Urothelium cell line (cell line): ENCODE measurements around the gene UBAC2.
"Not testable (repeated sequence)": the region's sequence is repeated elsewhere in the genome, so short reads cannot be mapped to it uniquely, and the experiment has no call there.

Experiments
- DNase-seq: peaks from one replicate; pipeline ENCODE4 v3.0.0; 2011; ENCODE audit warnings: low spot score, mixed read lengths
- FAIRE-seq: peaks from 2 replicates; lab custom pipeline; 2011; peaks lifted over from hg19 to GRCh38; lab: Jason Lieb, UNC

Gene UBAC2

GRCh38 chr13:99405966-99406365 is 205.3 kb downstream of the UBAC2 start:
- FAIRE-seq (no peak), DNase-seq (no peak)

- FAIRE-seq = no peak
These were observed 206.1 kb downstream of the UBAC2 start for GRCh38 chr13:99406799-99407201.

GRCh38 chr13:99407906-99408702 is 207.4 kb downstream of the UBAC2 start:
- DNase-seq (no peak), FAIRE-seq (no peak)

More at GRCh38 chr13:99406799-99407201, 206.1 kb downstream of the UBAC2 start:
- no peak for DNase-seq

GRCh38 chr13:99408703-99409000 is 208.0 kb downstream of the UBAC2 start:
- no peak for FAIRE-seq

GRCh38 chr13:99409461-99410083 is 208.9 kb downstream of the UBAC2 start:
- not testable (repeated sequence) for FAIRE-seq, DNase-seq

More at GRCh38 chr13:99408703-99409000, 208.0 kb downstream of the UBAC2 start:
- no peak for DNase-seq

- not testable (repeated sequence) for FAIRE-seq
These were observed 210.2 kb downstream of the UBAC2 start for GRCh38 chr13:99410646-99411475.

GRCh38 chr13:99412856-99413255 is 212.2 kb downstream of the UBAC2 start:
- no peak for FAIRE-seq

More at GRCh38 chr13:99410646-99411475, 210.2 kb downstream of the UBAC2 start:
- not testable (repeated sequence) for DNase-seq

GRCh38 chr13:99414048-99414995 is 213.7 kb downstream of the UBAC2 start:
- FAIRE-seq (peak; percentile 94), DNase-seq (no peak)

More at GRCh38 chr13:99412856-99413255, 212.2 kb downstream of the UBAC2 start:
- DNase-seq = no peak

GRCh38 chr13:99415014-99415650 is 214.5 kb downstream of the UBAC2 start:
- no peak for DNase-seq
- no peak for FAIRE-seq

- DNase-seq (no peak), FAIRE-seq (no peak)
These were observed 215.2 kb downstream of the UBAC2 start for GRCh38 chr13:99415851-99416331.

- FAIRE-seq = no peak
- DNase-seq = no peak
These were observed 215.9 kb downstream of the UBAC2 start for GRCh38 chr13:99416411-99417121.

GRCh38 chr13:99417201-99418102 is 216.8 kb downstream of the UBAC2 start:
- DNase-seq = no peak
- FAIRE-seq = no peak

GRCh38 chr13:99418103-99418842 is 217.6 kb downstream of the UBAC2 start:
- no peak for DNase-seq
- no peak for FAIRE-seq

GRCh38 chr13:99418843-99419140 is 218.1 kb downstream of the UBAC2 start:
- no peak for DNase-seq
- no peak for FAIRE-seq

GRCh38 chr13:99419591-99420243 is 219.1 kb downstream of the UBAC2 start:
- FAIRE-seq (no peak), DNase-seq (no peak)

- no peak for FAIRE-seq
- DNase-seq = no peak
These were observed 220.6 kb downstream of the UBAC2 start for GRCh38 chr13:99421271-99421670.
